Measurements from ENCODE around the gene STRADB. TPM values are rescaled to one million over a fixed set of nuclear protein-coding genes. Genes with fewer than 3 reads are reported as not detected.

Gene STRADB
- total and polyA plus RNA-seq, 2 experiments from 2014 or later = 35.9 to 37.1 TPM

DNA sequence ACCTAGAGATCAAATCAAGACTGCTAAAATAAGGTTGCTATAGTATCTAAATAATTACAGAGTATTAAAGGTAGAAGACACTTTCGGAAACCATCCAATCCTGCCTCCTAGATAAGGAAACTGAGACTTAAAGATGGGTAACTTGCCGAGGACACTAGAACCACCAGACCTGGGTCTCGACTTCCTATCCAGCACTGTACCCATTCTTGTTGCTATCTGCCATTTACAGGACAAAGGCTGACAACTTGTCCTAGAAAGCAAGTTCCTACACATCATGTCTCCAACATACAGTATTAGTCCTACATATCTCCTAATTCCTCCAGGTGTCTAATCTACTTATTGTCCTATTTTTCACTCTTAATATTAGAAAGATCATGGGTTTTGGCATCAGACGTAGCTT is 38.0 kb upstream of the STRADB start:
- ATAC-seq (no peak), DNase-seq (ENCODE audit: low spot score) (peak; percentile 2)
- H3K9me2 ChIP-seq (ENCODE audit: insufficient read depth) = no peaks in the 10 kb centered on the region
- no peaks in the 10 kb centered on the region for H3K36me3 ChIP-seq (ENCODE audit: insufficient read depth)
- peak overlapping the region; percentile 37; the same call in 1 of the 2 replicates for H3K4me2 ChIP-seq
- Mint-ChIP-seq H3K4me1 (no peaks in the 10 kb centered on the region), H3K4me3 (no peak overlapping the region), H3K36me3 (ENCODE audit: low read depth) (no peaks in the 10 kb centered on the region), H3K27ac (no peak overlapping the region), H3K9me3 (no peaks in the 10 kb centered on the region), H3K27me3 (ENCODE audit: insufficient read depth, low read depth, poor library complexity) (no peaks in the 10 kb centered on the region)
- H3K4me1 ChIP-seq (ENCODE audit: insufficient read depth) = peaks cover 16% of the 10 kb centered on the region
- H3K27me3 ChIP-seq (ENCODE audit: insufficient read depth) = no peaks in the 10 kb centered on the region
- no peak overlapping the region for H2AFZ ChIP-seq
- H4K20me1 ChIP-seq (replicated peaks; ENCODE audit: insufficient read depth) = no peaks in the 10 kb centered on the region
- TF ChIP-seq EZH2phosphoT487 (IDR thresholded peaks at IDR 0.05; ENCODE audit: unreplicated experiment) = no peak
- TF ChIP-seq STAT1 (IDR thresholded peaks at IDR 0.05; ENCODE audit: unreplicated experiment) = no peak
- no peak for TF ChIP-seq ETS1 (IDR thresholded peaks at IDR 0.05)
- TF ChIP-seq CTCF (conservative IDR thresholded peaks at IDR 0.05; ENCODE audit: low read depth in 2 of 2) = no peak
- TF ChIP-seq, protein P1, sequence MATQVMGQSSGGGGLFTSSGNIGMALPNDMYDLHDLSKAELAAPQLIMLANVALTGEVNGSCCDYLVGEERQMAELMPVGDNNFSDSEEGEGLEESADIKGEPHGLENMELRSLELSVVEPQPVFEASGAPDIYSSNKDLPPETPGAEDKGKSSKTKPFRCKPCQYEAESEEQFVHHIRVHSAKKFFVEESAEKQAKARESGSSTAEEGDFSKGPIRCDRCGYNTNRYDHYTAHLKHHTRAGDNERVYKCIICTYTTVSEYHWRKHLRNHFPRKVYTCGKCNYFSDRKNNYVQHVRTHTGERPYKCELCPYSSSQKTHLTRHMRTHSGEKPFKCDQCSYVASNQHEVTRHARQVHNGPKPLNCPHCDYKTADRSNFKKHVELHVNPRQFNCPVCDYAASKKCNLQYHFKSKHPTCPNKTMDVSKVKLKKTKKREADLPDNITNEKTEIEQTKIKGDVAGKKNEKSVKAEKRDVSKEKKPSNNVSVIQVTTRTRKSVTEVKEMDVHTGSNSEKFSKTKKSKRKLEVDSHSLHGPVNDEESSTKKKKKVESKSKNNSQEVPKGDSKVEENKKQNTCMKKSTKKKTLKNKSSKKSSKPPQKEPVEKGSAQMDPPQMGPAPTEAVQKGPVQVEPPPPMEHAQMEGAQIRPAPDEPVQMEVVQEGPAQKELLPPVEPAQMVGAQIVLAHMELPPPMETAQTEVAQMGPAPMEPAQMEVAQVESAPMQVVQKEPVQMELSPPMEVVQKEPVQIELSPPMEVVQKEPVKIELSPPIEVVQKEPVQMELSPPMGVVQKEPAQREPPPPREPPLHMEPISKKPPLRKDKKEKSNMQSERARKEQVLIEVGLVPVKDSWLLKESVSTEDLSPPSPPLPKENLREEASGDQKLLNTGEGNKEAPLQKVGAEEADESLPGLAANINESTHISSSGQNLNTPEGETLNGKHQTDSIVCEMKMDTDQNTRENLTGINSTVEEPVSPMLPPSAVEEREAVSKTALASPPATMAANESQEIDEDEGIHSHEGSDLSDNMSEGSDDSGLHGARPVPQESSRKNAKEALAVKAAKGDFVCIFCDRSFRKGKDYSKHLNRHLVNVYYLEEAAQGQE (IDR thresholded peaks at IDR 0.05; ENCODE audit: unreplicated experiment) = no peak
- TF ChIP-seq ZNF114 (CRISPR knock-in tag; IDR thresholded peaks at IDR 0.05) = no peak
- no peak for TF ChIP-seq CREB1 (CRISPR knock-in tag; IDR thresholded peaks at IDR 0.05; ENCODE audit: low read depth)
- TF ChIP-seq JUNB (IDR thresholded peaks at IDR 0.05; ENCODE audit: unreplicated experiment) = no peak
- TF ChIP-seq EZH2 (IDR thresholded peaks at IDR 0.05; ENCODE audit: low read depth, unreplicated experiment) = no peak
- no peak for TF ChIP-seq POLR2AphosphoS5 (IDR thresholded peaks at IDR 0.05; ENCODE audit: low read depth)
- no peak for TF ChIP-seq ZNF331 (CRISPR knock-in tag; IDR thresholded peaks at IDR 0.05; ENCODE audit: low read depth)
- no peak for TF ChIP-seq NANOG (IDR thresholded peaks at IDR 0.05; ENCODE audit: borderline replicate concordance)
- TF ChIP-seq ZNF462 (CRISPR knock-in tag; IDR thresholded peaks at IDR 0.05) = no peak
- no peak overlapping the region for H3K27ac ChIP-seq (ENCODE audit: low read depth)
- H3K4me3 ChIP-seq = no peak overlapping the region
- H3F3A ChIP-seq (replicated peaks; ENCODE audit: low read depth) = no peaks in the 10 kb centered on the region
- 0 out of 2 replicates have a peak, but pooled peaks cover 5% of the 10 kb centered on the region for H3K79me2 ChIP-seq (replicated peaks; ENCODE audit: insufficient read depth)
